ENCODE results near the gene C1S. TPM values are rescaled to one million over a fixed set of nuclear protein-coding genes. Genes with fewer than 3 reads are reported as not detected.

The C1S gene
- total and polyA plus RNA-seq, 2 donors (not counting 1 experiment from before 2014, with no cell fraction given): 0.21 to 0.64 TPM

DNA sequence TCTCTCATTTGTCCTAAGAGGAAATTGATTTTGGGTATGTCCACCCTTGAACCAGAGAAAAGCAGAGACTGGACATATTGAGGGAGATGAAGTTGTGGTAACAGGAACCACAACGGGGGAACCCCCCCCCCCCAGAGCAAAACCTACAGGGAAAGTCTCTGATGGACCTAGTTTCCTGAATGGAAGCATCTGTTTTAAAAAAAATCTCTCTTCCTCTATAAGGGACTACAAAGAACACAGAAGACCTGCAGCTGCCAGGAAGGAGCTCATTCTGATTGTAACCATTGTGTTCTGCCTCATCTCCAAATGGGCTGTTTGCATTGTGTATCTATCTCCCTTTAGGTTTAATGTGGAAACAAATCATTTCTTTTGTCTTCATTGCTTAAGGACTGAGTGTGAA is 13.4 kb downstream of the C1S start:
- Histone ChIP-seq H3K79me2 (ENCODE audit: control insufficient read depth, insufficient read depth, low read length) (no peaks in the 10 kb centered on the region), H2AFZ (ENCODE audit: insufficient read depth, low read depth, low read length, poor library complexity, severe bottlenecking) (no peak overlapping the region), H3K36me3 (replicated peaks in 1 of 2; ENCODE audit: control extremely low read depth in 1 of 2, control insufficient read depth in 1 of 2, extremely low read depth in 1 of 2, insufficient read depth in 2 of 2, low read length in 1 of 2) (no peaks in the 10 kb centered on the region), H3K4me1 (ENCODE audit: control insufficient read depth in 2 of 2, insufficient read depth in 2 of 2, low read length in 2 of 2) (no peaks in the 10 kb centered on the region), H3K27ac (ENCODE audit: low read length in 2 of 2) (no peak overlapping the region), H3K9ac (ENCODE audit: low read length) (no peak overlapping the region), H3K9me3 (ENCODE audit: control extremely low read depth in 1 of 3, control insufficient read depth in 2 of 3, insufficient read depth in 1 of 3, low read length in 2 of 3) (no peaks in the 10 kb centered on the region), H3K4me3 (ENCODE audit: control extremely low read depth in 1 of 5, extremely low read depth in 1 of 5, insufficient read depth in 1 of 5, low read depth in 2 of 5, low read length in 4 of 5) (no peak overlapping the region), H4K20me1 (ENCODE audit: control insufficient read depth, insufficient read depth, low read length, poor library complexity, severe bottlenecking) (no peaks in the 10 kb centered on the region), H3K27me3 (replicated peaks in 1 of 4; ENCODE audit: control extremely low read depth in 1 of 4, control insufficient read depth in 3 of 4, insufficient read depth in 4 of 4, low read length in 3 of 4) (no peaks in the 10 kb centered on the region), H3K4me2 (replicated peaks; ENCODE audit: low read depth, low read length, poor library complexity, severe bottlenecking) (no peak overlapping the region)
- Mint-ChIP-seq H3K4me3 (no peak overlapping the region), H3K27ac (no peak overlapping the region), H3K9me3 (ENCODE audit: insufficient read depth) (no peaks in the 10 kb centered on the region), H3K4me1 (no peaks in the 10 kb centered on the region), H3K27me3 (peaks cover 34% of the 10 kb centered on the region)
- no CpG with 5 or more reads among the region's 1 CpG for WGBS (ENCODE audit: insufficient coverage)
- POLR2A ChIA-PET: no interaction called here
- ATAC-seq (ENCODE audit: low read depth): no peak
- intact Hi-C loops (cut with micrococcal nuclease): no loop called here
- no peak for DNase-seq
- CTCF ChIA-PET: no interaction called here
- no peak for TF ChIP-seq CTCF (IDR thresholded peaks at IDR 0.05)

GRCh38 chr12:7075518-7075917 is 15.0 kb downstream of the C1S start:
- ATAC-seq (ENCODE audit: low read depth): no peak

More at GRCh38 chr12:7075518-7075917, 15.0 kb downstream of the C1S start:
- no peaks in the 10 kb centered on the region for H3K4me1 Mint-ChIP-seq
- intact Hi-C loops (cut with micrococcal nuclease): no loop called here
- Histone ChIP-seq H3K36me3 (replicated peaks in 1 of 2; ENCODE audit: control extremely low read depth in 1 of 2, control insufficient read depth in 1 of 2, extremely low read depth in 1 of 2, insufficient read depth in 2 of 2, low read length in 1 of 2) (no peaks in the 10 kb centered on the region), H2AFZ (ENCODE audit: insufficient read depth, low read depth, low read length, poor library complexity, severe bottlenecking) (no peak overlapping the region), H3K9ac (ENCODE audit: low read length) (no peak overlapping the region), H3K27ac (ENCODE audit: low read length in 2 of 2) (no peak overlapping the region), H3K79me2 (ENCODE audit: control insufficient read depth, insufficient read depth, low read length) (no peaks in the 10 kb centered on the region), H4K20me1 (ENCODE audit: control insufficient read depth, insufficient read depth, low read length, poor library complexity, severe bottlenecking) (no peaks in the 10 kb centered on the region), H3K4me1 (ENCODE audit: control insufficient read depth in 2 of 2, insufficient read depth in 2 of 2, low read length in 2 of 2) (no peaks in the 10 kb centered on the region), H3K4me3 (ENCODE audit: control extremely low read depth in 1 of 5, extremely low read depth in 1 of 5, insufficient read depth in 1 of 5, low read depth in 2 of 5, low read length in 4 of 5) (no peak overlapping the region), H3K9me3 (ENCODE audit: control extremely low read depth in 1 of 3, control insufficient read depth in 2 of 3, insufficient read depth in 1 of 3, low read length in 2 of 3) (no peaks in the 10 kb centered on the region), H3K27me3 (replicated peaks in 1 of 4; ENCODE audit: control extremely low read depth in 1 of 4, control insufficient read depth in 3 of 4, insufficient read depth in 4 of 4, low read length in 3 of 4) (no peaks in the 10 kb centered on the region), H3K4me2 (replicated peaks; ENCODE audit: low read depth, low read length, poor library complexity, severe bottlenecking) (no peak overlapping the region)
- POLR2A ChIA-PET: no interaction called here
- H3K27ac Mint-ChIP-seq: no peak overlapping the region
- 45% methylated on average over 3 of the region's 3 CpGs for WGBS (ENCODE audit: insufficient coverage)
- DNase-seq: no peak
- no peaks in the 10 kb centered on the region for H3K9me3 Mint-ChIP-seq (ENCODE audit: insufficient read depth)
- CTCF ChIA-PET: no interaction called here
- TF ChIP-seq EZH2 (IDR thresholded peaks at IDR 0.05; ENCODE audit: borderline replicate concordance, insufficient read depth, low read depth, low read length, poor library complexity, severe bottlenecking) (no peak), CTCF (IDR thresholded peaks at IDR 0.05) (no peak)
- no peak overlapping the region for H3K4me3 Mint-ChIP-seq
- H3K27me3 Mint-ChIP-seq: peaks cover 30% of the 10 kb centered on the region
